K562 (cell line): ENCODE results near the gene SLCO2B1. TPM values are rescaled to one million over a fixed set of nuclear protein-coding genes. Genes with fewer than 3 reads are reported as not detected.
A peak's percentile ranks its signal among the peaks of the same experiment; 100 is the strongest.

Experiments
- AFF1 ChIP-seq, 2 experiments: fragments of 450-650 bp; IDR thresholded peaks; 2 replicates each; pipeline ENCODE4 v1.6.1; 2018; ENCODE audit warnings: mild to moderate bottlenecking in 2 of 2, low read depth in 1 of 2; ENCODE audit not compliant: partially characterized antibody in 2 of 2
- ARID1B ChIP-seq: fragments of 450-650 bp; IDR thresholded peaks from 2 replicates; pipeline ENCODE4 v1.6.1; 2016; ENCODE audit warnings: antibody characterized with exemption, mild to moderate bottlenecking, inconsistent platforms
- ATF7 ChIP-seq: fragments of 450-650 bp; IDR thresholded peaks from 2 replicates; pipeline ENCODE4 v1.7.1; 2014; ENCODE audit warnings: mild to moderate bottlenecking, moderate library complexity
- DNMT1 ChIP-seq: fragments of 450-650 bp; IDR thresholded peaks from 2 replicates; pipeline ENCODE4 v1.6.1; 2016; ENCODE audit warnings: antibody characterized with exemption, mild to moderate bottlenecking
- HCFC1 ChIP-seq: IDR thresholded peaks from 2 replicates; pipeline ENCODE4 v1.6.1; 2012; ENCODE audit warnings: low read depth, low read length, improper control_type of control experiment
- SP1 ChIP-seq: sonication (generic); formaldehyde crosslinking; IDR thresholded peaks from 2 replicates; pipeline ENCODE4 v1.8.1; 2022; ENCODE audit warnings: mild to moderate bottlenecking, missing genetic modification reagents
- ZFP36 ChIP-seq: fragments of 150-350 bp; IDR thresholded peaks from 2 replicates; pipeline ENCODE4 v1.6.1; 2018; ENCODE audit warnings: low read length, low read depth; ENCODE audit not compliant: partially characterized antibody
- ZNF23 ChIP-seq: fragments of 250-450 bp; sonication (Bioruptor Pico); IDR thresholded peaks from 2 replicates; pipeline ENCODE4 v1.4.0; 2020; ENCODE audit warnings: mild to moderate bottlenecking
- polyA plus RNA-seq, 8 experiments: library from polyadenylated mRNA; depleted of rRNA in 4 of 8; stranded (reverse) in 5 of 8; unstranded in 3 of 8; fragments of >200 nt; fragmentation: Nextera tagmentation in 2 of 8; fragmentation: Illumina TruSeq in 1 of 8; extraction: Ambion mirVana in 2 of 8; extraction: Trizol in 1 of 8; gene quantifications; 2 replicates each; pipeline versions ENCODE4 v1.2.1 to v1.2.3, GENCODE V29; 2011 to 2014; ENCODE audit warnings: inconsistent platforms in 1 of 8, missing spikeins in 1 of 8
- total RNA-seq, 7 experiments: library from RNA; depleted of rRNA in 6 of 7; stranded (reverse); fragments of >200 nt in 6 of 7; fragmentation: Illumina TruSeq in 2 of 7; extraction: Trizol in 2 of 7; gene quantifications; 2 replicates each; pipeline versions ENCODE4 v1.2.1 to v1.2.3, GENCODE V29; 2011 to 2021; ENCODE audit warnings: low replicate concordance in 1 of 7
- TF ChIP-seq, protein P1 (sequence below): fragments of 450-650 bp; IDR thresholded peaks from 2 replicates; pipeline ENCODE4 v1.6.1; 2016; ENCODE audit warnings: borderline replicate concordance
- TF ChIP-seq, protein P2 (sequence below): fragments of 450-650 bp; IDR thresholded peaks from 2 replicates; pipeline ENCODE4 v1.6.1; 2017; ENCODE audit warnings: antibody characterized with exemption, mild to moderate bottlenecking
- TF ChIP-seq, protein P3 (sequence below): fragments of 250-450 bp; sonication (Bioruptor Pico); IDR thresholded peaks from 2 replicates; pipeline ENCODE4 v1.9.0; 2021; ENCODE audit warnings: mild to moderate bottlenecking, inconsistent platforms

SLCO2B1 gene
- total and polyA plus RNA-seq, 9 of the 15 experiments (the other 6 are each of a cell fraction or from before 2014, with no cell fraction given) = 0.70 to 14.7 (median 7.6) TPM

DNA sequence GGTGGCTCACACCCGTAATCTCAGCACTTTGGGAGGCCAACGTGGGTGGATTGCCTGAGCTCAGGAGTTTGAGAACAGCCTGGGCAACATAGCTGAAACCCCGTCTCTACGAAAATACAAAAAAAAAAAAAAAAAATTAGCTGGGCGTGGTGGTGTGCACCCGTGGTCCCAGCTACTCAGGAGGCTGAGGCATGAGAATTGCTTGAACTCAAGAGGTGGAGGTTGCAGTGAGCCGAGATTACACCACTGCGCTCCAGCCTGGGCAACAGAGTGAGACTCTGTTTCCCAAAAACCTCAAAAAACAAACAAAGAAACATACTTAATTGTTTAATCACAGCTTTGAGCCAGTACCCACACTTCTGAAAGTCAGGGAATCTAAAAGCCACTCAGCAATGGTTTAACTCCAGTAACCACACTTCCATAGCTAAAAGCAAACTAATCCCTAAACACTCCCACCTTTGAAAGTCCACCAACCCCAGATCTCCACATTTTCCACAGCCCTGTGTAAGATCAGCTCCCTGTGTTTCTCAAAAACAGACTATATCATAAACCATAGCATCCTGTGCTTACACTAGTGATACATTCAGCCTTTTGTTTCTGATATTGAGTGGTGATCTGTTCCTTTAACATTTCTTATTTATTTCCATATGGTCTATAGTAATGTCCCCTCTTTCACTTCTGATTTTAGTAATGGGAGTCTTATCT lies 49.3 kb upstream of the SLCO2B1 start (continued):
- TF ChIP-seq AFF1 (IDR thresholded peaks at IDR 0.05; ENCODE audit: low read depth in 1 of 2, partially characterized antibody in 2 of 2) (peak in 1 of 2 experiments; percentile 17), ZFP36 (no peak), ZNF23 (CRISPR knock-in tag) (no peak), HCFC1 (no peak), ARID1B (0 out of 2 replicates have a peak, but pooled peaks have one; percentile 9), ATF7 (0 out of 2 replicates have a peak, but pooled peaks have one; percentile 29), SP1 (CRISPR knock-in tag) (0 out of 2 replicates have a peak, but pooled peaks have one; percentile 39), DNMT1 (no peak)
- TF ChIP-seq, protein P1, sequence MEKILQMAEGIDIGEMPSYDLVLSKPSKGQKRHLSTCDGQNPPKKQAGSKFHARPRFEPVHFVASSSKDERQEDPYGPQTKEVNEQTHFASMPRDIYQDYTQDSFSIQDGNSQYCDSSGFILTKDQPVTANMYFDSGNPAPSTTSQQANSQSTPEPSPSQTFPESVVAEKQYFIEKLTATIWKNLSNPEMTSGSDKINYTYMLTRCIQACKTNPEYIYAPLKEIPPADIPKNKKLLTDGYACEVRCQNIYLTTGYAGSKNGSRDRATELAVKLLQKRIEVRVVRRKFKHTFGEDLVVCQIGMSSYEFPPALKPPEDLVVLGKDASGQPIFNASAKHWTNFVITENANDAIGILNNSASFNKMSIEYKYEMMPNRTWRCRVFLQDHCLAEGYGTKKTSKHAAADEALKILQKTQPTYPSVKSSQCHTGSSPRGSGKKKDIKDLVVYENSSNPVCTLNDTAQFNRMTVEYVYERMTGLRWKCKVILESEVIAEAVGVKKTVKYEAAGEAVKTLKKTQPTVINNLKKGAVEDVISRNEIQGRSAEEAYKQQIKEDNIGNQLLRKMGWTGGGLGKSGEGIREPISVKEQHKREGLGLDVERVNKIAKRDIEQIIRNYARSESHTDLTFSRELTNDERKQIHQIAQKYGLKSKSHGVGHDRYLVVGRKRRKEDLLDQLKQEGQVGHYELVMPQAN = 0 out of 2 replicates have a peak, but pooled peaks have one; percentile 34
- TF ChIP-seq, protein P2, sequence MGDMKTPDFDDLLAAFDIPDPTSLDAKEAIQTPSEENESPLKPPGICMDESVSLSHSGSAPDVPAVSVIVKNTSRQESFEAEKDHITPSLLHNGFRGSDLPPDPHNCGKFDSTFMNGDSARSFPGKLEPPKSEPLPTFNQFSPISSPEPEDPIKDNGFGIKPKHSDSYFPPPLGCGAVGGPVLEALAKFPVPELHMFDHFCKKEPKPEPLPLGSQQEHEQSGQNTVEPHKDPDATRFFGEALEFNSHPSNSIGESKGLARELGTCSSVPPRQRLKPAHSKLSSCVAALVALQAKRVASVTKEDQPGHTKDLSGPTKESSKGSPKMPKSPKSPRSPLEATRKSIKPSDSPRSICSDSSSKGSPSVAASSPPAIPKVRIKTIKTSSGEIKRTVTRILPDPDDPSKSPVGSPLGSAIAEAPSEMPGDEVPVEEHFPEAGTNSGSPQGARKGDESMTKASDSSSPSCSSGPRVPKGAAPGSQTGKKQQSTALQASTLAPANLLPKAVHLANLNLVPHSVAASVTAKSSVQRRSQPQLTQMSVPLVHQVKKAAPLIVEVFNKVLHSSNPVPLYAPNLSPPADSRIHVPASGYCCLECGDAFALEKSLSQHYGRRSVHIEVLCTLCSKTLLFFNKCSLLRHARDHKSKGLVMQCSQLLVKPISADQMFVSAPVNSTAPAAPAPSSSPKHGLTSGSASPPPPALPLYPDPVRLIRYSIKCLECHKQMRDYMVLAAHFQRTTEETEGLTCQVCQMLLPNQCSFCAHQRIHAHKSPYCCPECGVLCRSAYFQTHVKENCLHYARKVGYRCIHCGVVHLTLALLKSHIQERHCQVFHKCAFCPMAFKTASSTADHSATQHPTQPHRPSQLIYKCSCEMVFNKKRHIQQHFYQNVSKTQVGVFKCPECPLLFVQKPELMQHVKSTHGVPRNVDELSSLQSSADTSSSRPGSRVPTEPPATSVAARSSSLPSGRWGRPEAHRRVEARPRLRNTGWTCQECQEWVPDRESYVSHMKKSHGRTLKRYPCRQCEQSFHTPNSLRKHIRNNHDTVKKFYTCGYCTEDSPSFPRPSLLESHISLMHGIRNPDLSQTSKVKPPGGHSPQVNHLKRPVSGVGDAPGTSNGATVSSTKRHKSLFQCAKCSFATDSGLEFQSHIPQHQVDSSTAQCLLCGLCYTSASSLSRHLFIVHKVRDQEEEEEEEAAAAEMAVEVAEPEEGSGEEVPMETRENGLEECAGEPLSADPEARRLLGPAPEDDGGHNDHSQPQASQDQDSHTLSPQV = peak; percentile 17; the same call in 1 of the 2 replicates
- TF ChIP-seq, protein P3, sequence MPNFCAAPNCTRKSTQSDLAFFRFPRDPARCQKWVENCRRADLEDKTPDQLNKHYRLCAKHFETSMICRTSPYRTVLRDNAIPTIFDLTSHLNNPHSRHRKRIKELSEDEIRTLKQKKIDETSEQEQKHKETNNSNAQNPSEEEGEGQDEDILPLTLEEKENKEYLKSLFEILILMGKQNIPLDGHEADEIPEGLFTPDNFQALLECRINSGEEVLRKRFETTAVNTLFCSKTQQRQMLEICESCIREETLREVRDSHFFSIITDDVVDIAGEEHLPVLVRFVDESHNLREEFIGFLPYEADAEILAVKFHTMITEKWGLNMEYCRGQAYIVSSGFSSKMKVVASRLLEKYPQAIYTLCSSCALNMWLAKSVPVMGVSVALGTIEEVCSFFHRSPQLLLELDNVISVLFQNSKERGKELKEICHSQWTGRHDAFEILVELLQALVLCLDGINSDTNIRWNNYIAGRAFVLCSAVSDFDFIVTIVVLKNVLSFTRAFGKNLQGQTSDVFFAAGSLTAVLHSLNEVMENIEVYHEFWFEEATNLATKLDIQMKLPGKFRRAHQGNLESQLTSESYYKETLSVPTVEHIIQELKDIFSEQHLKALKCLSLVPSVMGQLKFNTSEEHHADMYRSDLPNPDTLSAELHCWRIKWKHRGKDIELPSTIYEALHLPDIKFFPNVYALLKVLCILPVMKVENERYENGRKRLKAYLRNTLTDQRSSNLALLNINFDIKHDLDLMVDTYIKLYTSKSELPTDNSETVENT (CRISPR knock-in tag) = no peak
